ENCODE data around the gene ETHE1.
"Not testable (repeated sequence)": the region's sequence is repeated elsewhere in the genome, so short reads cannot be mapped to it uniquely, and the experiment has no call there.

Gene ETHE1

DNA sequence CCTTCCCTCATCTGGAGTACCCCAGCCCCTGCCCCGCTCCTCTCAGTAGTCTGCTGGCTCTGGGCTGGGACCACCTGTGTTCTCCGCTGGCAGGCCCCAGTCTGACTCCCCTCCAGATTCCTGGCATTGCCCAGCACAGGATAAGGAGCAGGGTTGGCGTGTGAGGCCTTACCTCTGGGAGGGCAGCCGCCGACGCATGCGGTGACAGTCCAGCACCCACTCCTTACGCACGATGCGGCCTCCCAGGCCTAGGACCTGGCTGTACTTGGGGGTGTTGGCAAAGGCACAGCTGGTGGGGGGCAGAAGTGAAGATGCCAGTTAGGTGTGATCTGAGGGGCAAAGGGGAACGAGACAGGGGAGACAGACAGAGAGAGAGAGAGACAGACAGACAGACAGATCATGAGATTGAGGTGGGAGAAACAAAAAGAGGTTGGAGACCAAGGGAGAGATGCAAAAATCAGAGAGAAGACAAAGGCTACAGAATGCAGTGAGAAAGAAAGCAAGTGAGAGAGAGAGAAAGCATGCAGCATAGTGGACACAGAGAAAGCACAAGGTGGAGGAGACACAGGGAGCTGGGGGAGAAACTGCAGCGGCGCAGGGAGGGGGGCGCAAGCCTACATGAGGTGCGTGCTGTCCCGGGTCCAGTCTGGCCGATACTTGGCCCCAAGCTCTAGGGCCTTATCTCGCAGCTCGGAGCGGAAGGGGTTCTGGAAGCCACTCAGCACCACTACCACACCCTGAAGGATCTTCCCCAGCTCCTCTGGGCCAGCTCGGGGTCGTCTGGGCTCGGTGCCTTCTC lies 24.6 kb upstream of the ETHE1 start:
- DNase-seq (ENCODE audit: low spot score): no peak

DNA sequence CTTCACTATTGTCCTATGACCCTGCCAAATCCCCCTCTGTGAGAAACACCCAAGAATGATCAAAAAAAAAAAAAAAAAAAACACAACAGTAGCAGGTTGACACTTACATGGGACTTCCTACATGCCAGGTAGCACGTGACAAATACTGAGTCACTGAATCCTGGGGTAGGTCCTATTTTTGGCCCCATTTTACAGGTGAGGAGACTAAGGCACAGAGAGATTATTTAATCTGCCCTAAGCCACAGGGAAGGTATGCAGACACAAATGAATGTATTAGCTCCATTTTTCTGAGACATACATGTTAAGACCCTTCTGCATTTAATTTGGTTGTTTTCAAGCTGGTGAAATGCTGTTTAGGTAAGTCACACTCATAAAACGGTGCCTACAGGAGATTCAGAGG lies 21.7 kb upstream of the ETHE1 start:
- DNase-seq (ENCODE audit: low spot score): no peak

GRCh38 chr19:43547926-43548325 lies 20.9 kb upstream of the ETHE1 start:
- not testable (repeated sequence) for DNase-seq (ENCODE audit: low spot score)

DNA sequence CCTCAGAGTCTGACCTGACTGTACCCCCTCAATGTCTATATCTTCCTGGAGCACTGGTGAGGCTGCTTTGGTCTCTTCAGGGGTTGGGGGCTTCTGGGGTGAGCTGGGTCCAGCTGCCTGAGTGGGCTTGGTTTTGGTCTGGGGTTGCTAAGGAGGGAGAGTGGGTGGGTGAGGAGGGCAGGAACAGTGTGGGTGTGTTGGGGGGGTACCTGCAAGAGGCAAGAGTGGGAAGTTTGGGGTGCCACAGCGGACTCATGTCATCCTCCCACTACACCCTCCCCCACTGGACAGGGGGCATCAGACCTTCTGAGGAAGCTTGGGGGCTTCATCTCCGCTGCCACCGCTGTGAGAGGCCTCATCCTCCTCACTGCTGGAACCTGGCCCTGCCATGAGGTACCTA lies 19.6 kb upstream of the ETHE1 start:
- no peak for DNase-seq (ENCODE audit: low spot score)

DNA sequence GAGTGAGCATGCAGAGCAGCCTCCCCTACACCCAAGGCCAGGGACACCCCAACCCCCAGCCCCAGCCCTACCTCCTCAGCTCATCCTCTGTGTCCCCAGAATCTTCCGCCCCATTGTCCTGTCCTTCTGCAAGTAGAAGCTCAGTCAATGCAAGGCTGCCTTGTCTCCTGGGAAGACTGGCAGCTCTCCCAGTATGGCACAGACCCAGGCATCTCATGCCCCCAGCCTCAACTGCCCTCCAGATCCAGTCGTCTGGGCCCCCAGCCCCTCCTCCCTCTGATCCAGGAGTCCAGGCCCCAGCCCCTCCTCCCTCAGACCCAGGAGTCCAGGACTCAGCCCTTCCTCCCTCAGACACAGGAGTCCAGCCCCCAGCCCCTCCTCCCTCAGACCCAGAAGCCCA lies 19.0 kb upstream of the ETHE1 start:
- DNase-seq (ENCODE audit: low spot score): no peak

GRCh38 chr19:43545276-43545675 lies 18.3 kb upstream of the ETHE1 start:
- no peak for DNase-seq (ENCODE audit: low spot score)

DNA sequence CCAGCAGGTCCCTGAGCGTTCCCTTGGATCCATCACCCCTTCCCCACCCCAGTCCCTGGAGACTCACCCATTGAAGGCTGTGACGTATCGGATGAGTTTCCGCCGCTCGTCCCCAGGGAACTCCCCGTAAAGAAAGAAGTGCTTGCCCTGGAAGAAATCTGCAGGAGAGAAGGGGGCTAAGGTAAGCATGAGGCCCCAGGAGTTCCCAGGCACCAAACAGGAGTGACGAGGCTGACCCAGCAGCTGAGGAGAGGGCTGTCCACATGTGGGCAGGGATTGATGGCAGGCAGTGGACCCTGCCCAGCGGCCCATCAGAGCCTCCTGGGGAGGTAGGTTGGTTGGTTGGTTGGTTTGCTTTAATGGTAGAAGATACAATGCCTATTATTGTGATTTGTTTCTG lies 17.1 kb upstream of the ETHE1 start:
- no peak for DNase-seq (ENCODE audit: low spot score)

- DNase-seq (ENCODE audit: low spot score): no peak
Observed at GRCh38 chr19:43541920-43542650, 15.1 kb upstream of the ETHE1 start.

DNA sequence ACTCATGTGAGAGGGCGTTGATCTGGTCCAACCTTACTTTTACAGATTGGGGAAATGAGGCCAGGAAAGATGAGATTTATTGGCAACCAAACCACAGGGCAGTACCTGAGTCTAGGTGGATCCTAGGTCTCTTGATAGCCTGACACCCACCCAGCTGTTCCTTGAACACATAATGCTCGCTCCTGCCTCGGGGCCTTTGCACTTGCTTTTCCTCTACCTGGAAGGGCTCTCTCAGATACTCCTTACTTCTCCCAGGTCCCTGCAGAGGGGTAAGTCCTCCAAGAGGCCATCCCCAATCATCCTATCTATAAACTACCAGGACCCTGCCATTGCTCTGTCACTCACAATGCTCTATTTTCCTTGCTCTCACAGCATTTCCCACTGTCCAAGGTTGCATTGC lies 13.4 kb upstream of the ETHE1 start:
- no peak for DNase-seq (ENCODE audit: low spot score)

DNA sequence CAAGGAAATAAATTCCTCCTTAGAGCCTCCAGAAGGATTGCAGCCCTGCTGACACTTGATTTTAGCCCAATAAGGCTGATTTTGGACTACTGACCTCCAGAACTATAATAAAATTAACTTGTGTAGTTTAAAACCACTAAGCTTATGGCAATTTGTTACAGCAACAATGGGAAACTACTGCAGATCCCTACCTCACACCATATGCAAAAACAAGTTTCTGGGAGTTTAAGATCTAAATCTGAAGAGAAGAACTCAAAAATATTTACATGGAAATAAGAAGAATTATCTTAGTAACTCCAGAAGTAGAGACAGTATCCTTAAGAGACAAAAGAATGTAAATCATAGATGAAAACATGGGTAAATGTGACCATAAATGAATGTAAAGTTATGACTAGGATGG lies 11.9 kb upstream of the ETHE1 start:
- no peak for DNase-seq (ENCODE audit: low spot score)

DNA sequence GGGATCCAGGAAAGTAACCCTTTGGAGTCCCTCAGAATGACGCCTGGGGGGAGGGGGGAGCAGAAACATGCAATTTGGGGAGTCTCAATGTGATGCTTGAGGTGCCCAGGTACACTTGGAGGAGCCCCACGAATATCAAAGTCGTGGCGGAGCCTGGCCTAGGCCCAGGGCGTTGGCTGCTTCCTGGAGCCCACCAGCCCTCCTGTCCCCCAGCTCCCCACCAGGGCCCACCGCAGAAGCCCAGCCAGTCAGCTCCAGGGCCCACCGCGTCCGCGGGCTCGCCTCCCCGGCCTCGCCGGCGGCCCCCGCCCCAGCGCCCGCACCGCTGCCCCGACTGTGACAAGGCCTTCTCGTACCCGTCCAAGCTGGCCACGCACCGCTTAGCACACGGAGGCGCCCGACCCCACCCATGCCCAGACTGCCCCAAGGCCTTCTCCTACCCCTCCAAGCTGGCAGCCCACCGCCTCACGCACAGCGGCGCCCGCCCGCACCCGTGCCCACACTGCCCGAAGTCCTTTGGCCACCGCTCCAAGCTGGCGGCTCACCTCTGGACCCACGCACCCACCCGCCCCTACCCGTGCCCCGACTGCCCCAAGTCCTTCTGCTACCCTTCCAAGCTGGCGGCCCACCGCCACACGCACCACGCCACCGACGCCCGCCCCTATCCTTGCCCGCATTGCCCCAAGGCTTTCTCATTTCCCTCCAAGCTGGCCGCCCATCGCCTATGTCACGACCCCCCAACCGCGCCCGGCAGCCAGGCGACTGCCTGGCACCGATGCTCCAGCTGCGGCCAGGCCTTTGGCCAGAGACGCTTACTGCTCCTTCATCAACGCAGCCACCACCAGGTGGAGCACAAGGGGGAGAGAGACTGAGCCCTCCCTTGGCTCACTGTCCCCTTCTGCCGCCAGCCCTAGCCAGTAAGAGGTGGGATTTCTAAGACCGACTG lies 8.1 kb upstream of the ETHE1 start:
- DNase-seq (ENCODE audit: low spot score): peak; percentile 38

- no peak for DNase-seq (ENCODE audit: low spot score)
Observed at GRCh38 chr19:43534305-43534815, 7.4 kb upstream of the ETHE1 start.

DNA sequence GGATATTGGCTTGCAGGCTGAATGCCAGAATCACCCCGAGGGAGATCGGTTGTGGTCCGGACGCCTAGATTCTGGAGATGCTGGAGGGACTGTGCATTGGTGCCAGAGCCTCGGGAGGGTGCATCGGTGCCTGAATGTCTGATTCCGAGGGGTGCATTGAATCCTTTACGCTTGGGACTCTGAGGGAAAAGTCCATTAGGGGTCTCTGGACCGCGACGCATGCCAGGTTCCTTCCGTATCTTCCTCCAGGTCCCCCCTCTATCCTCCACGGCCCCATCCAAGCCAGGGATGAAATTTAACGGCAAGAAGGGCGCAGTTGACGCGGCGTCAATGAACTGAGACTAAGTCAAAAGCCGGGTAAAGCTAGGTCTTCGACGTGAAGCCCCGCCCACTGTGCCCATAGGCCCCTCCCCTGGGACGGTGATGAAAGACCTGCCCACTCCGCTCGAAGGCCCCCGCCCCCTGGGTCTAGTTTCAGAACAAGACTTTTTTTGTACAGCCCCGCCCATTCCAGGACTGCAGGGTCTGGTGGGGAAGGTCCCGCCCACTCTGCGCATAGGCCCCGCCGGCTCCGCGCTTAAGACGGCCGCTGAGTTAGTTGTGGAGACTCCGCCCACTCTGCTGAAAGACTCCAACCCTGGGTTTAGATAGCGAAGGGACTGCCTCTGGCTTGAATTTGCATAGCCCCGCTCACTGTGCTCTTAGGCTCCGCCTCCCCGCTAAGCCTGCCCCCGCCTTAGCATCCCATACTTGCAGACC lies 6.7 kb upstream of the ETHE1 start:
- DNase-seq (ENCODE audit: low spot score): peak; percentile 97

- DNase-seq (ENCODE audit: low spot score): peak; percentile 87
Observed at GRCh38 chr19:43532962-43533545, 6.1 kb upstream of the ETHE1 start, which contains the start of gene ZNF575. Gene ZNF575, plus strand, starts transcription at chr19:43533188. Its CDS starts 1,235 bp downstream, at chr19:43534423.

GRCh38 chr19:43532571-43532961 lies 5.6 kb upstream of the ETHE1 start:
- peak; percentile 61 for DNase-seq (ENCODE audit: low spot score)

DNA sequence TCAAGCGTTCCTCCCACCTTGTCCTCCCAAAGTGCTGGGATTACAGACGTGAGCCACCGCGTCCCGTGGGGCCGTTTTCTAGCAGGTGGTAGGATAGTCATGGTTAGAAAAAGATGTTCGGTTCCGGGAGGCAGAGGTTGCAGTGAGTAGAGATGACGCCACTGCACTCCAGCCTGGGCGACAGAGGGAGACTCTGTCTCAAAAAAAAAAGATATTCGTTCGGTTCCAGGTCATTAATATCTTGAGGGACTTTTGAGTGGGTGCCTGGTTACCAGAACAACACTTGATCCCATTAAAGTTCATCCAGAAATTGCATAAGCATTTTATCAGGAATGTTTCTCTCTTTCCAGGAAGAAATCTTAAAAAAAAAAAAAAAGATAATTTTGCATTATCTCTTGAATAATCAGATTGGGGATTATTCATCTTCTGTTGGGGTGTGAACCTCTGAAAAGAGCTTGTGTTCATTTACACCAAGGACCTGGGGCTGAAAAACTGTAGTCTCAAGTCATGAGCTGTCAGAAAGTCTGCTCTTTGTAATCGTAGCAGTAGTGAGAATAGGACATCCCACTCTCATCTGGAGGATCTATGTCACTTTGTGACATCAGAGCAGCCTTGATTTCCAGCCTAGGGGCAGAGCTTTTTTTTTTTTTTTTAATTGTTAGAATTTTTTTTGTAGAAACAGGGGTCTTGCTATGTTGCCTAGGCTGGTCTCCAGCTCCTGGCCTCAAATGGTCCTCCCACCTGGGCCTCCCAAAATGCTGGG lies 1.0 kb upstream of the ETHE1 start:
- no peak for DNase-seq (ENCODE audit: low spot score)

- no peak for DNase-seq (ENCODE audit: low spot score)
Observed at GRCh38 chr19:43525836-43526771, 897 bp downstream of the ETHE1 start.

GRCh38 chr19:43524922-43525835 lies 1.8 kb downstream of the ETHE1 start:
- DNase-seq (ENCODE audit: low spot score): no peak

All from germinal center (tissue), 1 donor.